Body of pancreas (tissue), 4 donors: ENCODE results near the gene ASNSD1. TPM values are rescaled to one million over a fixed set of nuclear protein-coding genes. Genes with fewer than 3 reads are reported as not detected.
A peak's percentile ranks its signal among the peaks of the same experiment; 100 is the strongest.
"Not testable (repeated sequence)": the region's sequence is repeated elsewhere in the genome, so short reads cannot be mapped to it uniquely, and the experiment has no call there.

Experiments
- ATAC-seq: fragments of 150-250 bp; one replicate; pipeline ENCODE4 v1.9.1; 2016
- DNase-seq, 4 donors: peaks; one replicate each; pipeline ENCODE4 v3.0.0-alpha.2; 2019
- H3K27ac ChIP-seq, 4 donors: fragments of 200-600 bp; sonication (generic); 1 replicate in 3 of 4; 2 replicates in 1 of 4; pipeline versions ENCODE4 v1.5.1 to v1.6.1; 2016 to 2019; ENCODE audit warnings: mild to moderate bottlenecking in 1 of 4, mixed read lengths in 1 of 4, moderate library complexity in 1 of 4
- H3K27me3 ChIP-seq, 2 donors: fragments of 200-600 bp; sonication (generic); one replicate each; pipeline ENCODE4 v1.6.0; 2016; ENCODE audit warnings: mild to moderate bottlenecking in 1 of 2
- H3K36me3 ChIP-seq, 2 donors: fragments of 200-600 bp; sonication (generic); replicated peaks in 1 of 2; 2 replicates each; pipeline ENCODE4 v1.5.1; 2016; ENCODE audit warnings: low read depth in 2 of 2; ENCODE audit not compliant: insufficient read depth in 1 of 2
- H3K4me1 ChIP-seq: fragments of 200-600 bp; sonication (generic); one replicate; pipeline ENCODE4 v1.6.0; 2016
- H3K4me3 ChIP-seq, 2 donors: fragments of 200-600 bp; sonication (generic); 1 replicate in 1 of 2; 2 replicates in 1 of 2; pipeline ENCODE4 v1.5.1; 2016 to 2019
- H3K9me3 ChIP-seq, 3 donors: fragments of 200-600 bp; sonication (generic); 1 replicate in 2 of 3; 2 replicates in 1 of 3; pipeline ENCODE4 v1.5.1; 2016
- POLR2A ChIP-seq, 3 donors: fragments of 450-650 bp; IDR thresholded peaks; one replicate each; pipeline ENCODE4 v1.6.1; 2016; ENCODE audit warnings: antibody characterized with exemption in 3 of 3, mild to moderate bottlenecking in 2 of 3
- WGBS, 2 donors: methylation state at CpG; one replicate each; pipeline ENCODE4 v1.1.5; 2017; 5-methylcytosine and 5-hydroxymethylcytosine counted together
- intact Hi-C: fragments of 100-400 bp; cut with DNase I; formaldehyde crosslinking; loops from one replicate; pipeline ENCODE4 v1.15.1; 2023
- total RNA-seq, 2 donors: library from RNA; depleted of rRNA; stranded (reverse); fragments of >200 nt; gene quantifications; one replicate each; pipeline ENCODE4 v1.1.0, GENCODE V29; 2016
- TF ChIP-seq, protein P1 (sequence below), 7 experiments: fragments of 450-650 bp in 4 of 7; fragments of 200-600 bp in 3 of 7; sonication (generic) in 3 of 7; IDR thresholded peaks; one replicate each; pipeline ENCODE4 v1.5.1; 2016 to 2019; ENCODE audit warnings: antibody characterized with exemption in 7 of 7

The ASNSD1 gene
- total RNA-seq, 2 donors from 2014 or later, result 9.6 to 22.8 TPM

DNA sequence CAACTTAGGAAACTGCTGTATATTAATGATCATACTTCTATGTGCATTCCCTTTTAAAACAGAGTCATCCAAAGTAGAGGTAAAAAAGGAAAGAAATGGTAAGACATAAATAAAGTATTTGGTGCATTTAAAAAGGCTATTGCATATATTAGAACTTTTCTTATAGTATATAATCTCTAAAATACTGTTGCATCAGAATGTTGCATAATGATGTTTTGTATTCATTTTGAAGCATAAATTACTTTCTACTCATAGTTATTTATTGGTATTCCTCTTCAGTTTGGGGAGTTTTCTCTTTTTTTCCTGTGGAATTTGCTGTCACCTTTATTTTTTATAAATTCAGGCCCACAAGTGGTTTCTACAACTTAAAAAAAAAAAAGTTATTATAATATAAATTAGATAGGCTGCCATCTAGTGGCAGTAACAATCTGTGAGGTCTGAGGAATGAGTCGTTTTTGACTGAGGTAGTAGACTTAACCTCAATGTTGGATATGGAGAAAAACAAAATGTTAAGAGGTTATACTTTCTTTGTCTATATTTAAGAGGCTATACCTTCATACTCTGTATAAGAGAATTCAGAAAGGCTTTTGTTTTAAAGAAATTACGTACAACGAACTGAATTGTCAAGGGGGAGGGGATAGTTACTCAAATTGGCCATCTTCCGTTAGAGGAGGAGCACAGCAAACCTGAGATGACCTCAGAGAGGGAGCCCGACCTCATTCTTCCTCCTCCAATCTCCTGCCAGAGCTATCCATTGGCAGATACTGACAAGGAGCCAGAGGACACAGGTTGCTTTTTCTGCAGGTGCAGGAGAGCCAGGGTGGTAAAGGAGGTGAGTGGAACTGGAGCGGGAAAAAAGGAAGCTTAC lies 37.0 kb downstream of the ASNSD1 start:
- Histone ChIP-seq H3K27me3 (no peaks in the 10 kb centered on the region), H3K36me3 (no peaks in the 10 kb centered on the region), H3K9me3 (no peaks in the 10 kb centered on the region), H3K4me1 (peaks cover 5% of the 10 kb centered on the region), H3K4me3 (no peak overlapping the region), H3K27ac (no peak overlapping the region)
- DNase-seq (peak; percentile 48 to 73 (median 58)), ATAC-seq (peak; percentile 56)
- TF ChIP-seq, protein P1, sequence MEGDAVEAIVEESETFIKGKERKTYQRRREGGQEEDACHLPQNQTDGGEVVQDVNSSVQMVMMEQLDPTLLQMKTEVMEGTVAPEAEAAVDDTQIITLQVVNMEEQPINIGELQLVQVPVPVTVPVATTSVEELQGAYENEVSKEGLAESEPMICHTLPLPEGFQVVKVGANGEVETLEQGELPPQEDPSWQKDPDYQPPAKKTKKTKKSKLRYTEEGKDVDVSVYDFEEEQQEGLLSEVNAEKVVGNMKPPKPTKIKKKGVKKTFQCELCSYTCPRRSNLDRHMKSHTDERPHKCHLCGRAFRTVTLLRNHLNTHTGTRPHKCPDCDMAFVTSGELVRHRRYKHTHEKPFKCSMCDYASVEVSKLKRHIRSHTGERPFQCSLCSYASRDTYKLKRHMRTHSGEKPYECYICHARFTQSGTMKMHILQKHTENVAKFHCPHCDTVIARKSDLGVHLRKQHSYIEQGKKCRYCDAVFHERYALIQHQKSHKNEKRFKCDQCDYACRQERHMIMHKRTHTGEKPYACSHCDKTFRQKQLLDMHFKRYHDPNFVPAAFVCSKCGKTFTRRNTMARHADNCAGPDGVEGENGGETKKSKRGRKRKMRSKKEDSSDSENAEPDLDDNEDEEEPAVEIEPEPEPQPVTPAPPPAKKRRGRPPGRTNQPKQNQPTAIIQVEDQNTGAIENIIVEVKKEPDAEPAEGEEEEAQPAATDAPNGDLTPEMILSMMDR (IDR thresholded peaks at IDR 0.05), result peak; percentile 41 to 74 (median 55)
- TF ChIP-seq POLR2A (IDR thresholded peaks at IDR 0.05), result no peak
- 24 to 35% methylated on average over 6 of the region's 6 CpGs for WGBS, 2 donors
- intact Hi-C loops, result loop anchor here (5.0 kb wide), 1 partner anchor 36 kb away; the partner anchor contains the start of gene ASNSD1

DNA sequence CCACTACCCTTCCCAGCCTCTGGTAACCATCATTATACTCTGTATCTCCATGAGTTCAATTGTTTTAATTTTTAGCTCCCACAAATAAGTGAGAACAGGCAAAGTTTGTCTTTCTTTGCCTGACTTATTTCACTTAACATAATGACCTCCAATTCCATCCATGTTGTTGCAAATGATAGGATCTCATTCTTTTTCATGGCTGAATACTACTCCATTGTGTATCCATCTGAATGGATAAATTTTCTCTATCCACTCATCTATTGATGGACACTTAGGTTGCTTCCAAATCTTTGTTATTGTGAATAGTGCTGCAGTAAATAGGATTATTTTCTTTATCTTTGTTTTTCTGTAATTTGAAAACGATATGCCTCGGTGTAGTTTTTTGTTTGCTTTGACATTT lies 39.4 kb downstream of the ASNSD1 start:
- TF ChIP-seq POLR2A (IDR thresholded peaks at IDR 0.05), result no peak
- TF ChIP-seq, protein P1 (IDR thresholded peaks at IDR 0.05), result no peak
- Histone ChIP-seq H3K36me3 (no peaks in the 10 kb centered on the region), H3K4me1 (peaks cover 5% of the 10 kb centered on the region), H3K27me3 (no peaks in the 10 kb centered on the region), H3K4me3 (no peak overlapping the region), H3K9me3 (no peaks in the 10 kb centered on the region), H3K27ac (no peak overlapping the region)
- DNase-seq (no peak), ATAC-seq (no peak)
- intact Hi-C loops, result no loop called here
- WGBS, 2 donors, result 50% methylated on average over 2 of the region's 2 CpGs

DNA sequence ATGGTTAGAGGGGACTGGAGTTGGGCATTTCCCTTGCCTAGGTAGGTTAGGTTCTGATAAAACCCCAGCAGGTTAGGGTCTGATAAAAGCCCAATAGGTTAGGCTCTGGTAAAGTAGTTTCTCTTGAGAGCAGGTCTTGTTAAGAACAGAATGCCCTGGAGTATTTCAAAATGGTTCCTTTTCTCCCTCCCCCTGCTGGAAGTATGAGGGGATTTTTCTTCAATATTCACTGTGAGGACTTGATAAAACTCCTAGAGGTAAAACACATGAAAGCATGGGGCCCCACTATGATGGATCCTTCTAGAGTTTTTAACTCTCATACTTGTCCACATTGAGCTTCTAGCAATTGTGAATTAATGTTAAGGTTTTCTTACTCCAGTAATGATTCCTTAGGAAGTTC lies 40.8 kb downstream of the ASNSD1 start:
- ATAC-seq (no peak), DNase-seq (no peak)
- TF ChIP-seq, protein P1 (IDR thresholded peaks at IDR 0.05), result no peak
- TF ChIP-seq POLR2A (IDR thresholded peaks at IDR 0.05), result no peak
- Histone ChIP-seq H3K4me3 (no peak overlapping the region), H3K4me1 (peaks cover 5% of the 10 kb centered on the region), H3K27ac (no peak overlapping the region), H3K9me3 (no peaks in the 10 kb centered on the region), H3K27me3 (no peaks in the 10 kb centered on the region), H3K36me3 (no peaks in the 10 kb centered on the region)
- intact Hi-C loops, result no loop called here

DNA sequence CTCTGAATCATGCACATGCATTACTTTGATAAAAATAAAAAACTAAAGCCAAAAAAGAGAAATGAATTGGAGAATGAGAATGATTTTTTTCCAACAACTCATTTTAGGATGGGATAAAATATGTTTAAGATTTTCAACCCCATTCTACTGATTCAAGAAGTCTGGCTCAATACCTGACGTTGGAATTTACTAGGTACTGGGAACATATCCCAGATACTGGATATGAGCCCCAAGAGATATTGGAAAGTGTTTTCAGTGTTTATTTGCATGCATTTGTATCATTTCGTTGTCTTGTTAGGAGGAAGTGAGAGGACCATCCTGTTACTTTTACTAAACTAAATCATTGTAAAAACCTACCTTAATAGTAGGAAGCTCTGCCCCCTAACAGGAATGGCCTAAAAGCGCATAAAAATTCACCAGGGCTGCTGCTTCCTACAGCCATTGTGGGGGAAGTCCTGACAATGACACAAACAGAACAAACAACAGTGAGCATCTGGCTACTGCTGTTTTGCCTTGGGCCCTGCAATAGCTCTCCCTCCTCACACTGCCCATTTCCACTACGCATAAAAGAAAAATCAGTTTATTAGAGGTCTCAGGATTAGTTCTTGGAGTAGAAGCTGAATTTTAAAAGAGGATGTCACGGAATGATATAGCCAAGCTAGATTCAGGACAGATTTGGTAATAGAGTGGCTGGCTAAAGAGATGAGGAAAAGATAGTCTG lies 48.4 kb downstream of the ASNSD1 start:
- Histone ChIP-seq H3K36me3 (no peaks in the 10 kb centered on the region), H3K4me3 (no peak overlapping the region), H3K4me1 (no peaks in the 10 kb centered on the region), H3K27ac (no peak overlapping the region), H3K9me3 (no peaks in the 10 kb centered on the region), H3K27me3 (no peaks in the 10 kb centered on the region)
- no peak for TF ChIP-seq POLR2A (IDR thresholded peaks at IDR 0.05)
- TF ChIP-seq, protein P1 (IDR thresholded peaks at IDR 0.05), result no peak
- intact Hi-C loops, result no loop called here
- WGBS, 2 donors, result 93% methylated on average over 5 of the region's 5 CpGs
- DNase-seq, result no peak
- no peak for ATAC-seq

DNA sequence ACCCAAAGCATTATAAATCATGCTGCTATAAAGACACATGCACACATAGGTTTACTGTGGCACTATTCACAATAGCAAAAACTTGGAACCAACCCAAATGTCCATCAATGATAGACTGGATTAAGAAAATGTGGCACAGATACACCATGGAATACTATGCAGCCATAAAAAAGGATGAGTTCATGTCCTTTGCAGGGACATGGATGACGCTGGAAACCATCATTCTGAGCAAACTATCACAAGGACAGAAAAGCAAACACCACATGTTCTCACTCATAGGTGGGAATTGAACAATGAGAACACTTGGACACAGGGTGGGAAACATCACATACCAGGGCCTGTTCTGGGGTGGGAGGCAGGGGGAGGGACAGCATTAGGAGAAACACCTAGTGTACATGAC lies 56.3 kb downstream of the ASNSD1 start:
- ATAC-seq, H3K27ac ChIP-seq, H3K27me3 ChIP-seq, H3K36me3 ChIP-seq, H3K9me3 ChIP-seq, H3K4me1 ChIP-seq, DNase-seq, H3K4me3 ChIP-seq, intact Hi-C loops: not testable (repeated sequence)
- 95 to 100% methylated on average over 1 of the region's 1 CpG for WGBS, 2 donors
